ENCODE results near the gene CBLL1.

CBLL1 gene, protein sequence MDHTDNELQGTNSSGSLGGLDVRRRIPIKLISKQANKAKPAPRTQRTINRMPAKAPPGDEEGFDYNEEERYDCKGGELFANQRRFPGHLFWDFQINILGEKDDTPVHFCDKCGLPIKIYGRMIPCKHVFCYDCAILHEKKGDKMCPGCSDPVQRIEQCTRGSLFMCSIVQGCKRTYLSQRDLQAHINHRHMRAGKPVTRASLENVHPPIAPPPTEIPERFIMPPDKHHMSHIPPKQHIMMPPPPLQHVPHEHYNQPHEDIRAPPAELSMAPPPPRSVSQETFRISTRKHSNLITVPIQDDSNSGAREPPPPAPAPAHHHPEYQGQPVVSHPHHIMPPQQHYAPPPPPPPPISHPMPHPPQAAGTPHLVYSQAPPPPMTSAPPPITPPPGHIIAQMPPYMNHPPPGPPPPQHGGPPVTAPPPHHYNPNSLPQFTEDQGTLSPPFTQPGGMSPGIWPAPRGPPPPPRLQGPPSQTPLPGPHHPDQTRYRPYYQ

DNA sequence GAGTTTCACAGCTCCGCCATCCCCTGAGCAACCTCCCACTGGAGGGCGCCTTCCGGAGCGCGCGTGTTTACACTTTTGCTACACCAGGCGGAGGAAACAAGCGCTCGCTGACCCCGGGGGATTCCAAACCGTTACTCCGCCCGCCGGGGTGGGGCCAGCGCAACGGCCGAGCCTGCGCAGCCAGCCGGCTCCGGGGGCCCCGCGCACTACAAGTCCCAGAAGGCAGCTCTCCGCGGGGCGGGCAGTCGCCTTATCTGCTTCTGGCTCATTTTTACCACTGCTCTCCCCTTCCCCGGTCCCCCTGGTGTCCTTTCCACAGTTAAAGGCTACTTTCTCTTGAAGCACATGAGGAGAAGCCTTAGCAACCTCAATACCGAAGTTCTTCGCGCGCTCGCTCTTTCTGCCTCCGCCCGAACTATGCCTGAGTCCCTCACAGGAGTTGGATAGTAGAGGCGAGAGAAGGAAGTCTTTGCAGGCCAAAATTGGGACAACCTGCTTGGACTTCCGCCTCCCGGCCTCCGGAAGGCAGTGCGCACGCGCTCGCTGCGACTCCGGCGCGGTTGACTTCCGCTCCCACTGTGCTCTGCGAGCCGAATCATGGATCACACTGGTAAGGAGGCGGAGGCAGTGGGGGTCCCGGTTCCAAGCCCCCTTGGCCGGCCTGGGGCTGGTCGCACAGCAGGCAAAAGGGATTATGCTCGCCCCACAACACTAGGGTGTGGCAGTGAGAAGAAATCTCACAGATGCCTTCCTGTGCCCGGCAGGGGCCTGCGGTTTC, at the start of gene CBLL1:
CBLL1 (plus strand) TSS at position 576 of the 778 bp plus-strand sequence; CDS start at position 598, 22 bp downstream.
- peak; percentile 66 for DNase-seq (ENCODE audit: low read depth)

DNA sequence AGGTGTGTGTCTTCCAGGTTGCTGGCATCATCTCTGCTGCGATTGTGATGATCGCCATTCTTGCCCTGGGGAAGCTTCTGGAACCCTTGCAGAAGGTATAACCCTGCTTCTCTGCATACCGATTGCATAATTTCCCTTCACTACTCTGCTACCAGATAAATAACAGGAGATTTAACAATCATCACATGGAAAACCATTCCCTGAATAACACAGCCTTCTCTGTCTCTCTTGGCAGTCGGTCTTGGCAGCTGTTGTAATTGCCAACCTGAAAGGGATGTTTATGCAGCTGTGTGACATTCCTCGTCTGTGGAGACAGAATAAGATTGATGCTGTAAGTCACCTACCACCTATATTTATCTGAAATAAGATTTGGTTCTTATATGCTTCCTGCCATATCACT, 49.6 kb upstream of the CBLL1 start:
- no peak for DNase-seq (ENCODE audit: low read depth)

DNA sequence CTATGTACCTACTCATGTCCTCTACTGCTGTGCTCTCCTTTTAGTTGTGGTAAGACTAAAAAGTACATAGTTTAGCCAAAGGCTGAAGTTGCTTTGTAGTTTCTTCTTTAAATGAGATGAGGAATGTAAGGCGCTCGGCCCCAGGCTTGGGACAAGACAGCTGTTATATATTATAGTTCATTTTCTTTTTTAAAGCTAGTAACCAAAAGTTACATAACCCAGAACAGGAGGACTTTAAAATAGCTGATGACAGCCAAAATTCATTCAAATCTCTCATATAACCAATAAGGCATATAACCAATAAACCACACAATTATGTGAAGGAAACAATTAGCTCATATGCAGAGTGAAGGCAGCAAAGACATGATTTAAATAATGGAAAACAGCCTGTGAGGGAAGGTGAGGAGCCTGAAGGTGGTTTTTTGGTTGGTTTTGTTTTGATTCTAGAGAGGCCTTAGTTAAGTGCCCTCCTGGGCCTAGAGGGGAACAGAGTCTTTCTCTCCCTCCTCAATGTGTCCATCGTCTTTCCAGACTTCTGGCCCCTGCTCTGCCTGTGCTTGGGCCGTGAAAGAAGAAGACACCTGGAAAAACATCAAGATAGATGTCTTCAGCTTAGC, 47.5 kb upstream of the CBLL1 start:
- DNase-seq (ENCODE audit: low read depth), result no peak

DNA sequence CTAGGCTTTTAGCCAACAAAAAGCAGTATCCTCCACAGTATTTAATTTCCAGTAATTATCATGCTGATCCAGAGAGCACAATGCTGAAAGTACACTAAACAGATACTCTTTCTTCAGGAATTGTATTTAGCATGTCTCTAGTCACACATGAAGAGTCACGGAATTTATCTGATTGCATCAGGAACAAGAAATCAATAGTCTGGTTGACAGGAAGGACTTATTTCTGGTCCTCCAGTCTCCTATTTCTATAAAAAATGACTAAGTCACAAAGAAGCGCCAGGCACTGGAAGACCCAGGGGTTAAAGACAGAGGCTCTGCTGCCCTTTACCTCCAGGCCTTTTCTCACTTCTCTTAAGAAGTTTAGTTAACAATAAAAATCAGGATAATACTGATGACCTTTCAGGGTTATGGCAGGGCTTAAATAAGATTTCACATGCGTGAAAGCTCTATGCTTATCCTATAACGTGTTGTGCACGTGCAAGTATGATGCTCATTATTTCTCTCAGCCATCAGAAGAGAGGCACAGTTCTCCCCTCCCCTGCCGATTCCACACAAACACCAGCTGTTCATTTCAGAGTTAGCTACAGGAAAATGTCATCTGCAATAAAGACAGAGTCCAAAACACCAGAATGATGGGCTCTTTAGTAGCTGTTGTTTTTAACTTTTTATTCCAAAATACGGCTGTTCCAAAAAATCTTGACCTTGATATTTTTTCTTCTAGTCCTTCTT, 46.5 kb upstream of the CBLL1 start:
- DNase-seq (ENCODE audit: low read depth), result no peak

DNA sequence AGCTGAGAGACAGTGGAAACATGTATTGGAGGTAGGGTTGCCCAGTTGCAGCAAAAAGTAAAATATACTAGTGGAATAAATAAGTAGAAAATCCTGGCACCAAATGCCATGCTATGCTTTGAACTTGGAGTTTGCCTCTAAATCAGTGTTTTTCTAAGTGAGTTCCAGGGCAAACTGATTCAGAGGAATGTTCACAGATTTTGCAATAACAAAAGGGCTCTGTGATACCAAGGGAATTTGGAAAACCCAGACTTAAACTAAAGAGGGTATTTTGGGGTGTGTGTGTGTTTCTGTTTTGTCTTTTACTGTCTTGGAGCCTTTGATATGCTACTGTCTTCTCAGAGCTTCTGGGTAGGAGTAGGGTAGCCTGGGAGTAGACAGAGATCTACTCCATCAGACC, 43.4 kb upstream of the CBLL1 start:
- no peak for DNase-seq (ENCODE audit: low read depth)

DNA sequence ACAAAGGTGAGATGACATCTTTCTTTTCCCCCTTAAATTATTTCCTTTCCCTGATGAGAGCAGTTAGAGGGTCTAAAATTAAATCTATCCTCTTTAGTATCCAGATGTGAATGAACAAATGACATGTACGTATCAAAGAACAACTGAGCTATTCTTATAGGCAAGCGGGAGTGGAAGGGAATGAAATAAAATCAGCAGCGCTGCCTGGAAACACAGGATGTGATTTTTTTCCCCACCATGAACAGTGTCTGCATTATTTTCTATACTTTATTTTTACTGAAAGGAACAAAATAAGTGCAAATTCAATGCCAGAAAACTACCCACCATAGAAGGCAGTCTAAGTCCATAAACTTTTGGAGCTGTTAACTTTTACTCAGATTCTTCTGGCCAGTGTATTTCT, 42.8 kb upstream of the CBLL1 start:
- DNase-seq (ENCODE audit: low read depth), result no peak

DNA sequence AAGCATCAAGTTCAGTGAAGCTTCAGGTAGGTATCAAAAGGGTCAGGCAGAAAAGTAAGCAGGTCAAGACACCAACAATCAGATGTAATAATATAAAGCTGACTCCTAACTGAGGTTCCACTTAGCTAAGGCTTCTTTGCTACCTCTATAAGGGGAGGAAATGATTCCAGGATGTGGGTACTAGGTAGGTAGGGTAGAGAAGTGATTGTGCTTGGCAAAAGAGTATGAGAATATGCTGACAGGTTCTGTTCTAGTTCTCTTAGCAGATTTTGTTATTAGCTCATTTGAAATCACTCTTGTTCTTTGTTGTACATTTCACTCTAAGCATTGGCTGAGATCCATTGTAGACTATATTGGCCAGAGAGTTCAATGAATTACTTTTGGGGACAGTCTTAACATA, 40.7 kb upstream of the CBLL1 start:
- no peak for DNase-seq (ENCODE audit: low read depth)

DNA sequence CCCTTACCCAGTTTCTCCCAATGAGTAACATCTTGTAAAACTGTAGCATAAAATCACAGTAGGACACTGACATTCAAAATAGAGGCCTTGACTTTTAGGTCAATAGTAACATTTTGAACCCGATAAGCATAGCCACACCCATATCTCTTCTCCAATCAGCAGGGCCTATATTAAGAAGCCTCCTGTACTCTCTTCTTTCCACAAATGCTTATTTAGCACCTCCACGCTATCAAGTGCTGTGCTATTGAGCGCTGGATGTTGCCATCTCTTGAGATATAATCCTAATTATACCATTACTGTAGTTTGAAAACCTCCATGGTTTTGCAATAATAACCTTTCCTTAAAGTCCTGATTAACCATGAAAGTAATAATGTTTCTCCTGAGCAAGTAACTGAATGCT, 40.1 kb upstream of the CBLL1 start:
- DNase-seq (ENCODE audit: low read depth), result no peak

DNA sequence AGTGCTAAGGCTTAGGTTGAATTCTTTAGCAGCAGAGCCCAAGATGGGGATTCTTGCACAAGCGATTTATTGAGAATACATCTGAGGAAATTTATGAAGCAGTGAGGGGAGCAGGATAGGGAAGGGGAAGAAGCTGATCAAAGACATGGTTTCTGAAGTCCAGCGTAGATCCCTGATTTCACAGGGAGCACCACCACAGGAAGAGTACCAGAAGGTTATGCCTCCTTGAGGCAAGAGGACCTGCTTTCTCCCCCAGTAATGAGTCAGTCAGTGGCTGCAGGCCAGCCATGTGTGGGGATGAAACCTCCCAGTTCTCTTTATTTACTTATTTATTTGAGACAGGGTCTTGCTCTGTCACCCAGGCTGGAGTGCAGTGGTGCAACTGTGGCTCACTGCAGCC, 35.0 kb upstream of the CBLL1 start:
- DNase-seq (ENCODE audit: low read depth), result no peak

DNA sequence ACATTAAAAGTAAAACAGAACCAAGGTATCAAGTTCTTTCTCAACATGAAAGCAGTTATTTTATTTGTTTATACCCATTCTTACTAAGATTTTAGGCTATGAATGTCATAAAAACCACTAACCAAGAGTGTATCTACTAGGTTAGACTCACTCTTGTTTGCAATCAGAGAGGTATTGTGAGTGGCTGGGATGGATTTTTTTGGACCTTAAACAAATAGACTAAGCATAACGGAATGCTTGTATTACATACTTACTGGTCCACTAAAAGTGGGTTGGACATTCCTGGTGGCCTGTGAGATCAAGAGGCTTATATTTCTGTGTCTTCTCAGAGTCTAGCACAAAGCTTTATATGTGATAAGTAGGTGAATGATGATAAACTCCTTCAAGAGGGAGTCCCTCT, 32.6 kb upstream of the CBLL1 start:
- no peak for DNase-seq (ENCODE audit: low read depth)

DNA sequence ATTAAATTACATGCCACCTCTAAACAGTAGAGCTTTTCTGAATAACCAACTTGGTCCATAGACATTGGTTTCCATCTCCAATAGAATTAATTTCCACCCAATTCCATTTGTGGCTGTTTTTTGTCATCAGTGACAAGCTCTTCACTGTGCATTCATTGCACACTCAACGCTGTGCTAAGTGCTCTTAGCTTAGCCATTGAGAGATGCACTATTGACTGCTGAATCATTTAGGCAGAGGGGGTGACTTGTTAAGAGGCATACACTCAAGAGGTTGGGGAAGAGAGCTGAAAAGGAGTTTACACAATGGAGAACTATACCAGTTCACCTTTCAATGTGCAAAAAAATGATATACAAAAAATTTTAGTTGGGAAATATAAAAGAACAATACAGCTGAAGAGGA, 31.9 kb upstream of the CBLL1 start:
- no peak for DNase-seq (ENCODE audit: low read depth)

DNA sequence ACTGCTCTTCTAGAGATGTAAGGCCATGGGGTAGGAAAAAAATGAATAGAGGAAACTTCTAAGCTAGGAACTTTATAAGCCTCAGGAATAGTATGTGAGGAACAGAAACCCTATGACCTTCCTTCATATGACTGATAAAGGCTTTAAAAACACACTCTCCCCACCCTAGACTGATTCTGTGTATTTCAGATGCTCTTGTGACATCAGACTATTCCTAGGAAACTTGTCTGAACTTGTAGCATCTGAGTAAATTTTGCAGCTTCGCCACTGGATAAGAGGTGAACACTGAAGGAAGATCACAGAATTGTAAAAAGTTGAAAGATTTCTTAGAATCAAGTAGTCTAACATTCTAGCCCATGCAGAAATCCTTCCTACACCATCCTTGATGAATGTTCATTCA, 31.0 kb upstream of the CBLL1 start:
- DNase-seq (ENCODE audit: low read depth), result no peak

DNA sequence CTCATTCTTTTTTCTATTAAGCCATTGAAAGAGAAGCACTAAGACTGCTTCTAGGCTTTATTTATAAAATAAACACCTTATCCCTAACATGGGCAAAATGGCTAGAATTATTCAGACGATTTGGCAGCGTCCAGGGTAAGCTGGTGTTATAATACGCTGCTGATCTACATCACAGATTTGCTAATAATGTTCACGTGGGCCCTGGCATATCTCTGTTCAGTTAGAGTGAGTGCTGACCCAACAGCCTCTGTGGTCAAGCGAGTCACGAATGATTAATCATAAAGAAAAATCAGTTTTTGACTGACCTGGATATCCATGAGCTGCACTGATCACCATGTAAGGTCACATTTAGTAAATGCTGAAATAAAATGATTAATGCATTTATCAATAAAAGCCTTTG, 28.4 kb upstream of the CBLL1 start:
- DNase-seq (ENCODE audit: low read depth), result no peak

DNA sequence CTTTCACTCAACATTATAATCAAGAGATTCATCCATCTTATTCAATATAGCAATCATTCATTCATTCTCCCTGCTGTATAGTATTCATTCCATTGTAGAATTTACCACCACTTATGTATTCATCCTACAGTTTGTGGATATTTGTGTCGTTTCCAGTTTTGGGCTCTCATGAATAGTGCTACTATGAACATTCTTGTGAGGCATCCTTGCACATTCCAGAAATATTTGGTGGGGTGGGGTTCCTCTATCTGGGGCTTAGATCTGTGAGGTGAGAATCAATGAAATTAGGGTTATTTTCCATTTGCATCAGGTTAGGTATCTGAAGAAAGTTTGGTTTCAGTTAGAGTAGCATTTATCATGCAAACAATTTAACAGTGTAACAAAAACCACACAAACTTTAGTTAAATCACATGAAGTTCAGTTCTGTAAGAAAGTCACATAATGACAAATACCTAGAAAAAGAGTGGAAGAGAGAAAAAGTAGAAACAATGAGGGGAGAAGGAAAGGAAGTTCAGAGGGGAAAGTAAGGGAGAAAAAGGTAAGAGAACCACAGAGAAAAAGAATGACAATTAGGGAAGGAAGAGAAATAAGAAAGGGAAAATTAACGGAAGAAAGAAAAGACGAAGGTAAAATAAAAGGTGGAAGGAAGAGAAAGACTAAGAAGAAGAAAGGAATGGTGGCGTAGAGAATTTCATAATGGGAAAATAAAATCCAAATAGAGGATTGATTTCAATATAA, 25.3 kb upstream of the CBLL1 start:
- DNase-seq (ENCODE audit: low read depth), result no peak

DNA sequence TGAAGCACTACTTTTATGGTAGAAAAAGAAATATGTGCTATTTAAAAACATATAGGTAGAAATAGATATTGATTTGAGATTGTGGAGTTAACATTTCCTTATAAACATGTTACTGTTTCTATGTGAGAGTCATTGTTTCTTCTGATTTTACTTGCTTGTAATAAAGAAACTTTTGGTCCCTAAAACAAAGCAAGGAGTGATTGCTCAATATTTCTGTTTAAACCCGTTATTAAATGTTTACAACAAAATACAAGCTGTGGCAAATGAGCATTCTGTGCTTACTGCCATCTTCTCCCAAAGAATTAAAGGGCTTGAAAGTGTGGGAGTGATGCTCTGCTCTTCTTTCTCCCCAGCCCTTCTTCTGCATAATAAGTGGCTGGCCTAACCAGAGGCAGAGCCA, 22.7 kb upstream of the CBLL1 start:
- no peak for DNase-seq (ENCODE audit: low read depth)

DNA sequence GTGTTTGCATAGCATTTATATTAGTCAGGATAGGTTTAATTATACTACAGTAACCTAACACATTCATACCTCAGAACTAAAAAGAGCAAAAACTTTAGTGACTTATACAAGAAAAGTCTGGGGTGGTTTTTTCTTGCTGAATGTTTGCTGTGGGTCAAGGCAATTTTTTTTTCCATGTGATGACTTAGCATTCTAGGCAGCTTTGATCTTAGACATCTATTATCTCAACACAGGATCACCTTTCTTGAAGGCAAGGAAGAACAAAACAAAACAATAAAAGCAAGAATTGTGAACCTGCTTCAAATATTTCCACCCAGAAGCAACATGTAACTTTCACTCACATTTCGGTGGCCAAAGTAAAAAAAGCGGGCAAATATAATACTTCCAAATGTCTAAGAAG, 20.7 kb upstream of the CBLL1 start:
- DNase-seq (ENCODE audit: low read depth), result no peak

DNA sequence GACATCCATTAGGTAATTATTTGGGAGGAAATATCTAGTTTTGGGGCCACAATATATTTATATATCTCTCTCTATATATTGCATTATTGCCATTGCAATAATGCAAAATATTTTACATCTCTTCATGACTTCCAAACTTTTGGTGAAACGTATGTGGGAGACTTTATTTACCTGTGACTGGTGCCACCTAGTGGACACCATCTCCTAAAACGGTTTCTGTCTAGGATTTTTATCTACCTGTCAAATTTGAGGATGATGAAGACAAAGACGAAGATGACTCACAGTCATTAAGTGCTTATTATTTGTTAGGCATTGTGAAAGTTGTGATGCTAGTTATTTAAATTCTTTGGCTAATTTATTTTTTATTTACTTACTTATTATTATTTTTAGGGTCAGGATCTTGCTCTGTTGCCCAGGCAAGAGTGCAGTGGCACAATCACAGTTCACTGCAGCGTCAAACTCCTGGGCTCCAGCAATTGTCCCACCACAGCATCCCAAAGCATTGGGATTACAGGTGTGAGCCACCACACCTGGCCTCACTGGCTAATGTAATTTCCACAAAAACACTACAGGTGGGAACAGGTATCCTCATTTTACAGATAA, 18.7 kb upstream of the CBLL1 start:
- DNase-seq (ENCODE audit: low read depth), result no peak

DNA sequence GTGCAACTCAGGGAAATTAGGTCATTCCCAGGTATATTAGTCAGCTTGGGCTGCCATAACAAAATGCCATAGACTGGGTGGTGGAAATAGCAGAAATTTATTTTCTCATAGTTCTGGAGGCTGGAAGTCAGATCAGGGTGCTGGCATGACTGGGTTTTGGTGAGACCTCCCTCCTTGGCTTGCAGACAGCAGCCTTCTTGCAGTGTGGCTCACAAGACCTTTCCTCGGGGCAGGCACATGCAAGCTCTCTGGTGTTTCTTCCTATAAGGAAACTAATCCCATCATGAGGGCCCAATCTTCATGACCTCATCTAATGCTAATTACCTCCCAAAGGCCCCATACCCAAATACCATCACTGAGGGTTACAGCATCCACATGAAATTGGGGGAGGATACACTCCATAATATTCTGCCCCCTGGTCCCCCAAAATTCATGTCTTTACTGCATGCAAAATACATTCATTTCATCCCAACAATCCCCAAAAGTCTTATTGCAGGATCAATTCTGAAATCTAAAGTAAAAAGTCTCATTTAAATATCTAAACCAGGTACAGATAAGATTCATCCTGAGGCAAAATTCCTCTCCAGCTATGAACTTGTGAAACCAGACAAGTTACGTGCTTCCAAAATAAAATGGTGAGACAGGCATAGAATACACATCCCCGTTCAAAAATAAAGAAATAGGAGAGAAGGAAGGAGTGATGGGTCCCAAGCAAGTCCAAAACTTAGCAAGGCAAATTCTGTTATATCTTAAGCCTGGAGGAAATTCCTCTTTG, 17.4 kb upstream of the CBLL1 start:
- DNase-seq (ENCODE audit: low read depth), result no peak

DNA sequence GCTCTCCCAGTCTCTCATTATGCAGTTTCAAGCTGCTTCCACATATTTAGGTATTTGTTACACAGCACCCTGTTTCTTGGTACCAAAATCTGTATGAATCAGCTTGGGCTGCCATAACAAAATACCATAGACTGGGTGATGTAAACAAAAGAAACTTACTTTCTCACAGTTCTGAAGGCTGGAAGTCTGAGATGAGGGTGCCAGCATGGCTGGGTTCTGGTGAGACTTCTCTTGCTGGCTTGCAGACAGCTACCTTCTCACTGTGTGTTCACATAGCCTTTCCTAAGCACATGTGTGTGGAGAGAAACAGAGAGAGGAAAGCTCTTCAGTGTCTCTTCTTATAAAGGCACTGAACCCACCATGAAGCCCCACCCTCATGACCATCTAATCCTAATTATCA, 15.7 kb upstream of the CBLL1 start:
- no peak for DNase-seq (ENCODE audit: low read depth)

All from HS-27A (cell line).